ENCODE results near the gene MAP2K5. TPM values are rescaled to one million over a fixed set of nuclear protein-coding genes. Genes with fewer than 3 reads are reported as not detected.

Gene MAP2K5
- total and polyA plus RNA-seq, 8 donors: 13.5 to 25.0 (median 20.8) TPM

GRCh38 chr15:67790610-67791319 is 248.3 kb downstream of the MAP2K5 start:
- no peaks in the 10 kb centered on the region for H3K27me3 ChIP-seq
- TF ChIP-seq CTCF (IDR thresholded peaks at IDR 0.05): no peak
- H3K4me1 ChIP-seq: no peaks in the 10 kb centered on the region
- DNase-seq (no peak), ATAC-seq (no peak)
- intact Hi-C loops (cut with DNase I): no loop called here
- peaks cover 3 to 9% of the 10 kb centered on the region in 2 donors for H3K9me3 ChIP-seq
- peaks cover 0 to 3% of the 10 kb centered on the region in 2 donors for H3K36me3 ChIP-seq
- H3K4me3 ChIP-seq: no peak overlapping the region
- H3K27ac ChIP-seq: no peak overlapping the region

- ATAC-seq (no peak), DNase-seq (no peak)
- Histone ChIP-seq H3K4me1 (no peaks in the 10 kb centered on the region), H3K27ac (no peak overlapping the region), H3K27me3 (no peaks in the 10 kb centered on the region), H3K9me3 (peaks cover 3 to 9% of the 10 kb centered on the region in 2 donors), H3K4me3 (no peak overlapping the region), H3K36me3 (peaks cover 0 to 3% of the 10 kb centered on the region in 2 donors)
- intact Hi-C loops (cut with DNase I): no loop called here
- TF ChIP-seq CTCF (IDR thresholded peaks at IDR 0.05): no peak
Measured at GRCh38 chr15:67792250-67792942, 249.9 kb downstream of the MAP2K5 start.

GRCh38 chr15:67794832-67795574 is 252.5 kb downstream of the MAP2K5 start:
- Histone ChIP-seq H3K36me3 (peaks cover 0 to 10% of the 10 kb centered on the region in 2 donors), H3K4me3 (no peak overlapping the region), H3K9me3 (peaks cover 3 to 9% of the 10 kb centered on the region in 2 donors), H3K27me3 (no peaks in the 10 kb centered on the region), H3K27ac (no peak overlapping the region), H3K4me1 (no peaks in the 10 kb centered on the region)
- intact Hi-C loops (cut with DNase I): no loop called here
- ATAC-seq (no peak), DNase-seq (no peak)
- no peak for TF ChIP-seq CTCF (IDR thresholded peaks at IDR 0.05)

- TF ChIP-seq CTCF (IDR thresholded peaks at IDR 0.05): no peak
- intact Hi-C loops (cut with DNase I): no loop called here
- no peak for DNase-seq
Measured at GRCh38 chr15:67796196-67797127, 254.0 kb downstream of the MAP2K5 start.

More at GRCh38 chr15:67796196-67797127, 254.0 kb downstream of the MAP2K5 start:
- Histone ChIP-seq H3K9me3 (peaks cover 3 to 9% of the 10 kb centered on the region in 2 donors), H3K27me3 (no peaks in the 10 kb centered on the region), H3K4me1 (no peaks in the 10 kb centered on the region), H3K36me3 (peaks cover 0 to 10% of the 10 kb centered on the region in 2 donors), H3K4me3 (no peak overlapping the region), H3K27ac (no peak overlapping the region)
- ATAC-seq: no peak

All from left lung (tissue), 10 donors.